Activated naive CD4-positive, alpha-beta T cell treated with anti-CD3 and anti-CD28 coated beads, Interleukin-2, amount 50 U/mL, for 24 hours (primary cell): ENCODE data around the gene SLC7A6.

Source experiments
- H3K27ac Mint-ChIP-seq: one replicate; pipeline ENCODE4 v1.8.0; 2021; ENCODE audit warnings: mild to moderate bottlenecking, mixed read lengths
- H3K27me3 Mint-ChIP-seq: one replicate; pipeline ENCODE4 v1.8.0; 2021; ENCODE audit warnings: mixed read lengths
- H3K36me3 Mint-ChIP-seq: one replicate; pipeline ENCODE4 v1.8.0; 2021; ENCODE audit warnings: mixed read lengths
- H3K4me1 Mint-ChIP-seq: one replicate; pipeline ENCODE4 v1.8.0; 2021; ENCODE audit warnings: mixed read lengths
- H3K4me3 Mint-ChIP-seq: one replicate; pipeline ENCODE4 v1.8.0; 2021; ENCODE audit warnings: mild to moderate bottlenecking, mixed read lengths
- H3K9me3 Mint-ChIP-seq: one replicate; pipeline ENCODE4 v1.8.0; 2021; ENCODE audit warnings: mixed read lengths

Gene SLC7A6

DNA sequence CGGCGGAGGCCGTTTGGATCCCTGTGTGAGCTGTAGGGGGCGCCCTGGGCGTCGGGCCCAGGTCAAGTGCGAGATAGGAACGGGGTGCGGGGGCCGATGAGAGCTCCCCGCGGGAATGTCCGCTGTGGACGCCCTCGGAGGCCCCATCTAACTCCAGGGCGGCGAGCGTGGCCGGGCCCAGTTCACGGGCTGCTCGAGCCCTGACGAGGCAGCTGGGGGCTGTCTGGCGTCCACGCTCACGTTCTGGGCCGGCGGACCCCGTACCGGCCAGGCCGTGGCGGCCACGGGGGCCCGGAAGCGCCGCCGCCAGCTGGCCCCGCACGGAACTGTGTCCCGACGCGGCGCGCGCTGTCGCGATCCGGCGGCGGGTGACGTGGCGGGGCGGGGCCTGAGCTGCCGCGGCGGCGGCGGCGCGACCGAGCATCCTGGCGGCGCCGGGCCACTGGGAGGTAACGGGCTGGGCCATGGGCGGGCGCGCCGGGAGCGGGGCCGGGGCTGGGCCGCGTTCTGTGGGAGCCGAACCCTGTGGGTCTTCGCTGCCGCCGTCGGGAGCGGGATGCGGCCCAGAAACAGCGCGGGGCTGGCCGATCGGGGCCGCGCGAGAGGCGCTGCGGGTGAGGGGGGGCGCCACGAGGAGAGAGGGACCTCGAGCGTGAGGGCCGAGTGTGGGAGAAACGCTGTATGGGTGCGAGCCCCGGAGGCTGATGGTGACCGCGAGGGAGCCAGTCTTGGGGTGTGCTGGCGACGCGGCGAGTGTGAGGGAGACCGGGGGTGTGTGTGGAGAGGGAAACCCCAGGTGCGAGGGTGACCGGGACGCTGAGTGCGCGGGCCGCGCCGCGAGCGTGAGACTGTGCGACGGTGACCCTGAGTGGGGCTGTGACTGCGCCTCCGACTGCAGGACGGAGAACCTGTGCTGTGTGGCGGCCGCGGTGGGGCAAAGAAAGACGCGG, at the start of gene SLC7A6:
Gene SLC7A6 (plus strand): TSS at position 399 of the 950 bp plus-strand sequence. CDS start 10,201 bp downstream, outside the sequence.
- H3K9me3 Mint-ChIP-seq = no peaks in the 10 kb centered on the region
- peak within 1 kb of the TSS; percentile 97 for H3K4me3 Mint-ChIP-seq
- H3K4me1 Mint-ChIP-seq = peaks cover 54% of the 10 kb centered on the region
- H3K36me3 Mint-ChIP-seq = peaks cover 5% of the 10 kb centered on the region
- H3K27me3 Mint-ChIP-seq = no peaks in the 10 kb centered on the region
- H3K27ac Mint-ChIP-seq = peak within 1 kb of the TSS; percentile 99

DNA sequence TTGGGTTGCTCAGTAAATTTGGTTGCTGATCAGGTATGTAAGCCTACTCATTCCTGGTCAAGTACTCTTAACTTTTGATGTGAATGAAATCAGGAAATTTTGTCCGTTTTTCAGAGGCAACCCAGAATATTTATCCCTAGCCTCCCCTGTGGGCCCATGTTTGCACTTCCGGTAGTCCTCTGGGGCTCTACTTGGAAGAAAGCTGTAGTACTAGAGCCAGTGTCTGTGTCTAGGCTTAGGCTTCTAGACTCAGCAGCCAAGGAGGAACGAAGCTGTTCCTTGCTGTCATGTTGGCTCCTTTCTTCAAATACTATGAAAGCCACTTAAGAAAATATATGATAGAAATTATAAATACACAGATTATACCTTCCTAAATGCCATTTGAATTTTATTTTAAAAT, 49.6 kb upstream of the SLC7A6 start:
- Mint-ChIP-seq H3K36me3 (peaks cover 2% of the 10 kb centered on the region), H3K27me3 (no peaks in the 10 kb centered on the region), H3K4me1 (peaks cover 49% of the 10 kb centered on the region), H3K9me3 (no peaks in the 10 kb centered on the region), H3K27ac (no peak overlapping the region), H3K4me3 (no peak overlapping the region)

DNA sequence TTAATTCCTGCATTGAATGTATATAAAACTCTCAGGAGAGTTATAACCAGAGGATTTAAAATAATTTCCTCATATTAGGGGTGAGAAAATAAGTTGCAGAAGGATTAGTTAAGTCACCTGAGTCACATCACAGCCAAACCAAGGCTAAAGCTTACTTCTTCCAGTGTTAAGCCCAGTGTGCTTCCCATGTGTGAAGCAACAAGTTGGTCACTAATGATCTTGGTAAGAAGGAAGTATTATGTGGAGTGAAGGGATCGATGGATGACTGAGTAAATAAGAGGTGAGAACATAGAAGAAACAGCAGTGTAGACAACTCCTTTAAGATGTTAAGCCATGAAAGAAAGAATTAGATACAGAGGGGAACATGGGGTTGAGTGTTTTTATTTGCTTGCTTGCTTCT, 49.0 kb upstream of the SLC7A6 start:
- Mint-ChIP-seq H3K9me3 (no peaks in the 10 kb centered on the region), H3K27me3 (no peaks in the 10 kb centered on the region), H3K27ac (peak overlapping the region; percentile 43), H3K4me3 (no peak overlapping the region), H3K36me3 (peaks cover 2% of the 10 kb centered on the region), H3K4me1 (peaks cover 49% of the 10 kb centered on the region)

DNA sequence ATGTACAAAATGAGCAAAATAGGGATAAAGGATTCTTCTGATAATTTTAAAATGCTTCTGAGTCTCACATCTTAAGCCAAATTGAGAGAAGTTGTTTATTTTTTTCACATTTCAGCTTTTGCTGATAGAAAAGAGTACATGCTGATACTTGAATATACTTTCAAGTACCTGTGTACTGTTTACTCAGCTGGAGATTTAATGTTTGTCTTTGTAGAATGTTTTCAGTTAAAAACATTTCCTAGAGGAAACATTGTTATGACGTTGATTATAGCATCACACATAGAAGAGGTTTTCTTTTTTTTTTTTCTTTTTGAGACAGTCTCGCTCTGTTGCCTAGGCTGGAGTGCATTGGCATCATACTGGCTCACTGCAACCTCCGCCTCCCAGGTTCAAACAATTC, 48.1 kb upstream of the SLC7A6 start:
- Mint-ChIP-seq H3K4me1 (peaks cover 39% of the 10 kb centered on the region), H3K9me3 (no peaks in the 10 kb centered on the region), H3K27ac (peak overlapping the region; percentile 88)

DNA sequence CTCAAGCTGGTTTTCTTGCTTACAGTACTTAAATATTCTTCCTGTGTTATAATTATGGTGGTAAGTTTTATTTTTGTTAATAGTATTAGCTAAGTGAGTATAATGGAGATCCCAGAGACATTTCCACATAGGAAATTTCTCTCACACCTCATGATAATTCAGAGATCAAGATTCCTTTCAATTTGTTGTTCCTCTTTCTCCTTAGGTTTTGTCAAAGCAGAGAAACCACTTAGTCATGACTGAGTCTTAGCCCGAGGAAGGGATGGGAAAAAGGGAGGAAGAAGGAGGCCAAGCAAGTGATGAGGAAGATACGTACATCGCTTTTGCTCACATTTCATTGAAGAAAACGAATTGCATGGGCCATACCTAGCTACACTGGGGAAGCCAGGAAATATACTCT, 46.8 kb upstream of the SLC7A6 start:
- no peaks in the 10 kb centered on the region for H3K27me3 Mint-ChIP-seq
- peaks cover 27% of the 10 kb centered on the region for H3K4me1 Mint-ChIP-seq
- H3K27ac Mint-ChIP-seq = peak overlapping the region; percentile 68
- H3K36me3 Mint-ChIP-seq = peaks cover 2% of the 10 kb centered on the region
- H3K4me3 Mint-ChIP-seq = no peak overlapping the region
- no peaks in the 10 kb centered on the region for H3K9me3 Mint-ChIP-seq

More for the DNA sequence above, 48.1 kb upstream of the SLC7A6 start:
- H3K27me3 Mint-ChIP-seq = no peaks in the 10 kb centered on the region
- no peak overlapping the region for H3K4me3 Mint-ChIP-seq
- H3K36me3 Mint-ChIP-seq = peaks cover 2% of the 10 kb centered on the region

GRCh38 chr16:68219725-68220351, 44.5 kb upstream of the SLC7A6 start:
- H3K27ac Mint-ChIP-seq = no peak overlapping the region
- H3K4me1 Mint-ChIP-seq = peaks cover 13% of the 10 kb centered on the region
- peaks cover 2% of the 10 kb centered on the region for H3K36me3 Mint-ChIP-seq

DNA sequence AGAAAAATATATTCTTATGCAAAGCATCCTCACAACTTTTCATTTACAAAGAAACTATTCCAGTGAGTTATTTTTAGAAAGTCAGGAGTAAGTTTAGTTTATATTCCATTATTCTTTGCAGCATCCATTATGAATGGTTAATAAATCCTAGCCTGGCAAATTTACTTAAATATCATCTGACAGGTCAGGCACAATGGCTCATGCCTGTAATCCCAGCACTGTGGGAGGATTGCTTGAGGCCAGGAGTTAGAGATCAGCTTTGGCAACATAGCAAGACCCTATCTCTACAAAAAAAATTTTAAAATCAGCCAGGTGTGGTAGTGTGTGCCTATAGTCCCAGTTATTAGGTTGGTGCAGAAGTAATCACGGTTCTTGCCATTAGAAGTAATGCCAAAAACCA, 41.3 kb upstream of the SLC7A6 start:
- H3K27ac Mint-ChIP-seq = peak overlapping the region; percentile 30
- H3K4me1 Mint-ChIP-seq = peaks cover 27% of the 10 kb centered on the region
- H3K4me3 Mint-ChIP-seq = no peak overlapping the region
- H3K36me3 Mint-ChIP-seq = peaks cover 2% of the 10 kb centered on the region
- H3K9me3 Mint-ChIP-seq = no peaks in the 10 kb centered on the region
- H3K27me3 Mint-ChIP-seq = no peaks in the 10 kb centered on the region

More at GRCh38 chr16:68219725-68220351, 44.5 kb upstream of the SLC7A6 start:
- Mint-ChIP-seq H3K27me3 (no peaks in the 10 kb centered on the region), H3K9me3 (no peaks in the 10 kb centered on the region), H3K4me3 (no peak overlapping the region)

DNA sequence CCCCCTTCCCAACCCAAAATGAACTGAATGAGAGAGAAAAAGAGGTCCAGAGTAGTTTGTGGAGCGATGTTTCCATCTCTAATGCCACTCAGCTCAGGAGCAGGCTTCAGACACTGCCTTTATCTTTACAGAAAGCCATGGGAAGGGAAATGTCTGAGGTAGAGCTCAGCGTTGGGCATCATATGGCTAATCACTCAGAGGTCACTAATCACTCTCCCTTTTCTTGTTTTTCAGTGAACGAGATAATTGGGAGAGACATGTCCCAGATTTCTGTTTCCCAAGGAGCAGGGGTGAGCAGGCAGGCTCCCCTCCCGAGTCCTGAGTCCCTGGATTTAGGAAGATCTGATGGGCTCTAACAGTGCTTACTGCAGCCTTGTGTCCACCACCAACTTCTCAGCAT, 38.2 kb upstream of the SLC7A6 start:
- H3K4me1 Mint-ChIP-seq = peaks cover 35% of the 10 kb centered on the region
- H3K27me3 Mint-ChIP-seq = no peaks in the 10 kb centered on the region
- peaks cover 2% of the 10 kb centered on the region for H3K36me3 Mint-ChIP-seq
- H3K9me3 Mint-ChIP-seq = no peaks in the 10 kb centered on the region
- peak overlapping the region; percentile 73 for H3K27ac Mint-ChIP-seq
- no peak overlapping the region for H3K4me3 Mint-ChIP-seq

DNA sequence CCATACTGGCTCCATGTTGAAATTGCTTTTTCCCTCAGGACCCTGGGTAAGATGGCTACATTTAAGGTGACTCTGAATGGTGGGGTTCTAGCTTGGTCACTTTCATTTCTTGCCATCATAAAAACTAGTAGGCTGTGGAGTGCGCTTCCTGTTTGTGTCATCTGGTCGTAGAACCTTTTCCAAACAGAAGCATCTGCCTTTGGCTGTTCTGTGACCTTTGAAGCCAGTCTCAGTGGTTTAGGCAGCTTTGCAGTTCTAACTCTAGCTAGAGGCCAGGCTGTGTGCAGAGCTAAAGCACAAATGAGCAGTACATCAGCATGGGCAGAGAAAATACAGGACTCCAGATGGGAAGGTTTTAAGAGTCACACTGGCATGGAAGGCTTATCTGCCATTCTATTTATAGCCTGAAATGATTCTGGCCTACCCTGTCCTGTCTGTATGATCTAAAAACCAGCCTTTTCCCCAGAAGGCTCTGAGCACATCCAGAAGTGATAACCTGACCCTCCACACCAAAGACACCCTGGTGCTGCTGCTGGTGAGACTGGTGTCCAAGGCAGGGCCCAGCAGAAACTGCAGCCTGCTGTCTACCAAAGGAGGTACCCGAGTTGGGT, 37.0 kb upstream of the SLC7A6 start:
- Mint-ChIP-seq H3K4me3 (no peak overlapping the region), H3K27ac (peak overlapping the region; percentile 77), H3K27me3 (no peaks in the 10 kb centered on the region), H3K4me1 (peaks cover 35% of the 10 kb centered on the region), H3K36me3 (peaks cover 2% of the 10 kb centered on the region), H3K9me3 (no peaks in the 10 kb centered on the region)

DNA sequence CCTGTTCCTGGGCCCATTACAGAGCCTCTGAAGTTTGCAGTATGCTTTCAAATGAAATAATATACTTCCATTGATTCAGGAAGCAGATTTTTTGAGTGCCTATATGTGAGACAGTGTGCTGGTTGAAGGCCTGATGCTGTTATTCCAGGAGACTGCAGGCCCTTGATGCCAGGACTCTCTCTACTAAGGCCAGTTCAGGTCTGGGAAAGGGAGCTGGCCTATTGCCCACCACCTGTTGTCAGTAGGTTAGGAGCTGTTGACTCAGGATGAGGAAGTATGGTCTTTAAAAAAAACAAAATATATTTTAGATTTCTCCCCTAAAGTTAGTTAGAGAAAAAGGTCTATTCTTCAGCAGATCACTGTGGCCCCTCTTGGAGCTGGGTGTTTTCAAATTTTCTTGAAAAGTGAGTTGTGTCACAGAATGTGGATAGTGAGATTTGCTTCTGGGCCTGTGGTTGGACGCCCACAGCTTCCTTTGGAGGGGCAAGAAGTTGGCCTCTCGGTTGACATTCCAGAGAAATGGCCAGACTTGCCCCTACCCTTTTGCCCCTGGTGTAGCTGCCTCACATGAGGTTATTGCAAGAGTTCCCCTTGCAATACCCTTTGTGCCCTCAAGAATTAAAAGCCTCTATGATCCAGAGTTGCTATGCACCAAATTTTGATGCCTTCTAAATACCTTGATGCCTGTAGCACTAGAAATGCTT, 36.3 kb upstream of the SLC7A6 start:
- Mint-ChIP-seq H3K9me3 (no peaks in the 10 kb centered on the region), H3K27ac (peak overlapping the region; percentile 77), H3K36me3 (peaks cover 2% of the 10 kb centered on the region), H3K4me3 (no peak overlapping the region), H3K4me1 (peaks cover 35% of the 10 kb centered on the region), H3K27me3 (no peaks in the 10 kb centered on the region)

DNA sequence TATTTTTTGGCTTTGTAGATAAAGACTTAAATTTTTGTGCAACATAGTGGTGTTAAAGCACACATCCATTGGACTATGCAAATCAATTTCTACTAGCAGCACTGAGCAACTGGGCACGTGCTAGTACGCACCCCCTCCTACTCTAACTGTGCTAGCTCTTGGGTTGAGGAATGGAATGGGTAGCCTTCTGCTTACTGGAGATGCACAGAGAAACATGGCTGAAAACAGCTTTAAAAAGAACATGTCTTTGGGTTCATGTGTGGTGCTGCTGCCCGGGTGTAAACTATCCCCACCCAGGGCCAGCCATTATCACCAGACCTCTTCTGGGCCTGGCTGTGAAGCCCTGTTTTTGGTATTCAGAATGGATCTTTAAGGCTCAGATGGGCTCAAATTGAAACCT, 35.7 kb upstream of the SLC7A6 start:
- H3K9me3 Mint-ChIP-seq = no peaks in the 10 kb centered on the region
- peaks cover 2% of the 10 kb centered on the region for H3K36me3 Mint-ChIP-seq
- no peak overlapping the region for H3K27ac Mint-ChIP-seq
- no peaks in the 10 kb centered on the region for H3K27me3 Mint-ChIP-seq
- H3K4me3 Mint-ChIP-seq = no peak overlapping the region
- H3K4me1 Mint-ChIP-seq = peaks cover 39% of the 10 kb centered on the region

DNA sequence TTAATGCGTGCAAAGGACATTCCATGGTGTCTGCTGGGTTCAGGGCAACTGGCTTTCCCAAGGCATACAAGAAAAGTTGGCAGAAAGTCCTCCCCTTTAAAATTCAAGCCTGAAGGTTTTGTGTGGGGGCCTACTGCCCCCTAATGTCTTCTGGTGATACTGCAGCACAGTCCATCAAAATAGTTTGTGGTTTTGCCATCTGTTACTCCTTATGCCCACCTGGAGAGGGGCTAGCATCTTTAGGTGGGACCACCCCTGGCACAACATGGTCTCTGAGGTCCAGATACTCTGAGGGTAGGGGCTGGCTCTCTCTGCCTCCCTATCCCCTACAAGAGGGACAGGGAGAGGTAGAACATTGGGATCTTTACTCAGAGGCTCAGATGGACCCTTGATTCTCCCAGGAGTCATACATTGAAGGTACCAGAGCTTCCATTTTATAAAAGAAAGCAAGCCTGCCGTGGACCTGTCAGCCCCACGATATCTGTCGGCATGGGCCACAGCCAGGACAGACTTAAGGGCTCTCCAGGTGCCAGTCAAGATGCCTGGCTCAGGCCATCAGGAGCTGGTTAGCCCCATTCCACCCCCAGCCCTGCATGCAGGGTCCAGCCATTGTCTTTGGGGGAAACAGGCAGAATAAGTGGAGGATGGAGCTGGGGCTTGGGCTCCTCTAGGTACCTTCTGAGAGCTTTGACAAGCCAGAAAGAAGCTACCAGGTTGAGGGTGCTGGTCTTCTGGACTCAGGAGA, 34.7 kb upstream of the SLC7A6 start:
- Mint-ChIP-seq H3K9me3 (no peaks in the 10 kb centered on the region), H3K36me3 (peaks cover 2% of the 10 kb centered on the region), H3K4me1 (peaks cover 41% of the 10 kb centered on the region), H3K27me3 (no peaks in the 10 kb centered on the region), H3K4me3 (peak overlapping the region; percentile 33), H3K27ac (peak overlapping the region; percentile 59)

GRCh38 chr16:68230176-68230571, 34.2 kb upstream of the SLC7A6 start:
- peaks cover 42% of the 10 kb centered on the region for H3K4me1 Mint-ChIP-seq
- no peak overlapping the region for H3K4me3 Mint-ChIP-seq
- H3K27ac Mint-ChIP-seq = no peak overlapping the region
- H3K27me3 Mint-ChIP-seq = no peaks in the 10 kb centered on the region
- no peaks in the 10 kb centered on the region for H3K9me3 Mint-ChIP-seq
- peaks cover 1% of the 10 kb centered on the region for H3K36me3 Mint-ChIP-seq

DNA sequence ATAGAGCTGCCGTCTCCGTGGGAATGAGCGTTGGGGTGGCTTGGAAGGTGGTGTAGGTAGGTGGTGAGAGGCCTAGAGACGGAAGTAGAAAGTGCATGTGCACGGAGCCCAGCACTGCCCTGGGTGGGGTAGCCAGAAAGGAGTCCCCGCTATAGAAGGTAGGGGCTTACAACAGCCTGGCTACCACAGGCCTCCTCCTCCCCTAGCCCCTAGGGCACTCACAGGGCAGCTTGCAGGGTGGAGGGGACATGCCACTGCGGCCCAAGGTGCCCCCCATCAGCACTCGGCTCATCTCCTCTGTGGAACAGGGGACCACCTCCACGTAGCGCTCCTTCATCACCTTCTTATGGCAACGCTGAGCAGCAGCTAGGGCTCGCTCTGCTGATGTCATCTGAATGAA, 33.4 kb upstream of the SLC7A6 start:
- Mint-ChIP-seq H3K27me3 (no peaks in the 10 kb centered on the region), H3K9me3 (no peaks in the 10 kb centered on the region), H3K27ac (no peak overlapping the region), H3K4me1 (peaks cover 35% of the 10 kb centered on the region), H3K36me3 (no peaks in the 10 kb centered on the region), H3K4me3 (no peak overlapping the region)
